ENCODE measurements around the gene EML3. TPM values are rescaled to one million over a fixed set of nuclear protein-coding genes. Genes with fewer than 3 reads are reported as not detected.
"Not testable (repeated sequence)": the region's sequence is repeated elsewhere in the genome, so short reads cannot be mapped to it uniquely, and the experiment has no call there.

The EML3 gene
- total RNA-seq, 1 donor from 2014 or later, result 150 TPM

- intact Hi-C loops (cut with micrococcal nuclease), result loop anchor here (1.0 kb wide), 3 partner anchors 11 to 240 kb away; partner anchors contain the start of genes C11orf98, CSKMT and EML3
Observed at GRCh38 chr11:62601122-62601371, 11.5 kb downstream of the EML3 start.

GRCh38 chr11:62600367-62601121 is 12.0 kb downstream of the EML3 start:
- intact Hi-C loops (cut with micrococcal nuclease), result loop anchor here (1.0 kb wide), 3 partner anchors 12 to 241 kb away; partner anchors contain the start of genes C11orf98, CSKMT and EML3

GRCh38 chr11:62599901-62600300 is 12.7 kb downstream of the EML3 start:
- intact Hi-C loops (cut with micrococcal nuclease), result loop anchor here (1.0 to 10.0 kb wide), 16 partner anchors 9 to 1585 kb away; partner anchors contain the start of genes GANAB, HNRNPUL2, INTS5 and STIP1

- intact Hi-C loops (cut with micrococcal nuclease), result loop anchor here (1.0 to 10.0 kb wide), 16 partner anchors 8 to 1586 kb away; partner anchors contain the start of genes GANAB, HNRNPUL2, INTS5 and STIP1
Observed at GRCh38 chr11:62599069-62599696, 13.4 kb downstream of the EML3 start.

- intact Hi-C loops (cut with micrococcal nuclease), result loop anchor here (10.0 kb wide), 1 partner anchor 1590 kb away; the partner anchor contains the start of gene STIP1
Observed at GRCh38 chr11:62595124-62595523, 17.5 kb downstream of the EML3 start.

GRCh38 chr11:62593434-62594044 is 19.0 kb downstream of the EML3 start:
- intact Hi-C loops (cut with micrococcal nuclease), result loop anchor here (1.0 to 10.0 kb wide), 2 partner anchors 101 to 1591 kb away; partner anchors contain the start of gene STIP1

GRCh38 chr11:62592989-62593421 is 19.6 kb downstream of the EML3 start:
- intact Hi-C loops (cut with micrococcal nuclease), result loop anchor here (1.0 to 10.0 kb wide), 2 partner anchors 101 to 1592 kb away; partner anchors contain the start of gene STIP1

- intact Hi-C loops (cut with micrococcal nuclease), result loop anchor here (10.0 kb wide), 1 partner anchor 1593 kb away; the partner anchor contains the start of gene STIP1
Observed at GRCh38 chr11:62592146-62592815, 20.3 kb downstream of the EML3 start.

- intact Hi-C loops (cut with micrococcal nuclease), result loop anchor here (1.0 to 10.0 kb wide), 18 partner anchors 8 to 1593 kb away; partner anchors contain the start of genes C11orf98, CSKMT, EML3 and GANAB
Observed at GRCh38 chr11:62591448-62592145, 21.0 kb downstream of the EML3 start, which contains the start of gene TUT1. Gene TUT1, minus strand, starts transcription at chr11:62591523. Its CDS starts 38 bp downstream, at chr11:62591485.

GRCh38 chr11:62588966-62589637 is 23.5 kb downstream of the EML3 start:
- intact Hi-C loops (cut with micrococcal nuclease), result no loop called here

GRCh38 chr11:62585356-62585755 is 27.2 kb downstream of the EML3 start:
- intact Hi-C loops (cut with micrococcal nuclease), result not testable (repeated sequence)

- intact Hi-C loops (cut with micrococcal nuclease), result not testable (repeated sequence)
Observed at GRCh38 chr11:62581735-62582134, 30.8 kb downstream of the EML3 start.

- intact Hi-C loops (cut with micrococcal nuclease), result no loop called here
Observed at GRCh38 chr11:62580959-62581715, 31.4 kb downstream of the EML3 start.

GRCh38 chr11:62579252-62579651 is 33.3 kb downstream of the EML3 start:
- intact Hi-C loops (cut with micrococcal nuclease), result no loop called here

- intact Hi-C loops (cut with micrococcal nuclease), result no loop called here
Observed at GRCh38 chr11:62578541-62578940, 34.0 kb downstream of the EML3 start.

- intact Hi-C loops (cut with micrococcal nuclease), result no loop called here
Observed at GRCh38 chr11:62577046-62577714, 35.4 kb downstream of the EML3 start.

GRCh38 chr11:62575837-62576236 is 36.7 kb downstream of the EML3 start:
- intact Hi-C loops (cut with micrococcal nuclease), result loop anchor here (2.0 kb wide), 1 partner anchor 33 kb away; no protein-coding TSS in a partner anchor

GRCh38 chr11:62575156-62575555 is 37.4 kb downstream of the EML3 start:
- intact Hi-C loops (cut with micrococcal nuclease), result loop anchor here (2.0 kb wide), 1 partner anchor 32 kb away; no protein-coding TSS in a partner anchor
